ENCODE measurements around the gene ALG3.
A peak's percentile ranks its signal among the peaks of the same experiment; 100 is the strongest.

The ALG3 gene

DNA sequence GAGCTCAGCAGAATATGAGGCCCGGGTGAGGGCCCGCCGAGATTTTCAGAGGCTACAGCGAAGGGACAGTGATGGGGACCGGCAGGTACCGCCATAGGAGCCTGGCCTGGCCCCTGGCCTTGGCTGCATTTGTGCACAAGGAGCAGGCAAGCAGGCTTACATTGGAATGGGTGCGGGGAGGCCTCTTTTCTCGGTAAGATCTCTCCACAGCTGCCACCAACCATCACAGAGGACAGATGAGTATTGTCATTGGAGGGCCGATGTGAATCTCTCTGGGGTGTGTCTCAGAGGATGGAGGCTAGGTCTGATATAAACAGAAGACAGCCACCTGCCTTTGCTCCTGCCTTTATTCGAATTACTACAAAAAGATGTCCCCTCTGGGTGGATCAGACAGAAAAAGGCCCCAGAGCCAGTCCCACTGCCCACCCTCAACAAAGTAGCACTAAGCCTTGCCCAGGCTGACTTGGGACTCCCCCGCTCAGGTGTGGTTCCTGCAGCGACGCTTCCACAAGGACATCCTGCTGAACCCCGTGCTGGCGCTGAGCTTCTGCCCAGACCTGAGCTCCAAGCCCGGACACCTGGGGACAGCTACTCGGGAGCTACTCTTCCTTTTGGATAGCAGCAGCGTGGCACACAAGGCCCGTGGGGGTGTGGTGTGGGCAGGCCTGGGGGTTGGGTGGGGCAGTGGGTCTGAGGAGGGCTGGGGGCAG is 13.9 kb downstream of the ALG3 start:
- no peak for DNase-seq

DNA sequence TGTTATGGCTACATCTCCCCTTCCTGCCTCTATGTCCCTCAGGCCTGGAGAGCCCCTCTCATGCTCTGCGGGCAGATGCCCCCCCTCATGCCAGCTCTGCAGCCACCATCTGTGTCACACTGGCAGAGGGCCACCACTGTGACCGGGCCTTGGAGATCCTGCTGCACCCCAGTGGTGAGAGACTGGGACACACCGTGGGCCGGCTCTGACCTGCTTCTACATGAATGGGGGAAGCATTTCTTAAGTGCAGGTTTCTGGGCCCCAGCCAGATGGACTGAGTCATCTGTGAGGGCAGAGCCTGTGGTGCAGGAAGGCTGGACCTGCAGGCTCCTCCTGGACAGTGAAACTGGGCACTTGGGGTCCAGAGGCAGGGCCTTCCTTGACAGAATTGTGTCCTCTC is 14.5 kb downstream of the ALG3 start:
- DNase-seq = no peak

DNA sequence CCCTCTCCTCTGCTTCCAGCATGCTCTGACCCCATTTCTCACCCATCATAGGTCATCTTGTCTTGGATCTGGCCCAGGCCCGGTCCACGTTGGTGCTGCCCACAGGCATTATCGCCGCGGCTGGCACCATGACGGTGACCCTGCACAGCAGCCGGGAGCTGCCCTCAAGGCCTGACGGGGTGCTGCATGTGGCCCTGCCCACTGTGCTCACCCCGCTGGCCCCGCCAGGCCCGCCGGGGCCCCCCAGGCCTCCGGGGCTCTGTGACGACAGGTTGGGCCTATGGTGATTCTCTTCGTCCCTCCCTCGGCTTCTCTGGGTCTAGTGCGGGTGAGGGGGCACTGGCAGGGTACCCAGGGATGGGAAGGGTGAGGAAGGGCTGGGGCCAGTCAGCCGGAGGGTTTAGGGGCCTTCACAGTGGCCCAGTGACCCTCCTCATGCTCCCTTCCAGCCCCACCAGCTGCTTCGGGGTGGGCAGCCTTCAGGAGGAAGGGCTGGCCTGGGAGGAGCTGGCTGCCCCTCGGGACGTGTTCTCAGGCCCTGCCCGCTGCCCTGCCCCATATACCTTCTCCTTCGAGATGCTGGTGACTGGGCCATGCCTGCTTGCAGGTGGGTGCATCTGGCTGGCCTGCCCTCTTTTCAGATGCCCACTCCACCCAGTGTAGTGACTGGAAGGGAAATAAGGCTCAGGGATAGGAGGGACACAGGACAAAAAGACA is 15.5 kb downstream of the ALG3 start:
- DNase-seq = no peak

DNA sequence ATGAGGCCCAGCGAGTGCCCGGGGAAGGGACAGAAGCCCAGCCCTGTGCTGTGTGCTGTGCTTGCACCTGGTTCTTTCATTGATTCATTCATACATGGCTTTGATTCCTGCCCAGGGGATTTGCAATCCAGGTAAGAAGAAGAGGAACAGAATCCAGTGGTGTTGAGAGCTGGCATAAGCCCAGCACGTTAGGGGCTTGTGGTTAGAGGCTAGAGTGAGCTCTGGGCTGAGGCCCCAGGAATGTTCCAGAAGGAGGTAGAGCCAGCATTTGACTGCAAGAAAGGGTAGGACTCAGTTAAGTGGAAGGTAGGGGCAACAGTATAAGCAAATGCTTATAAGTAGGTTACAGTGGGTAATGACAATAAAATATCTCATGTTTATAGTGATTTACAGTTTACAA is 17.1 kb downstream of the ALG3 start:
- DNase-seq = no peak

DNA sequence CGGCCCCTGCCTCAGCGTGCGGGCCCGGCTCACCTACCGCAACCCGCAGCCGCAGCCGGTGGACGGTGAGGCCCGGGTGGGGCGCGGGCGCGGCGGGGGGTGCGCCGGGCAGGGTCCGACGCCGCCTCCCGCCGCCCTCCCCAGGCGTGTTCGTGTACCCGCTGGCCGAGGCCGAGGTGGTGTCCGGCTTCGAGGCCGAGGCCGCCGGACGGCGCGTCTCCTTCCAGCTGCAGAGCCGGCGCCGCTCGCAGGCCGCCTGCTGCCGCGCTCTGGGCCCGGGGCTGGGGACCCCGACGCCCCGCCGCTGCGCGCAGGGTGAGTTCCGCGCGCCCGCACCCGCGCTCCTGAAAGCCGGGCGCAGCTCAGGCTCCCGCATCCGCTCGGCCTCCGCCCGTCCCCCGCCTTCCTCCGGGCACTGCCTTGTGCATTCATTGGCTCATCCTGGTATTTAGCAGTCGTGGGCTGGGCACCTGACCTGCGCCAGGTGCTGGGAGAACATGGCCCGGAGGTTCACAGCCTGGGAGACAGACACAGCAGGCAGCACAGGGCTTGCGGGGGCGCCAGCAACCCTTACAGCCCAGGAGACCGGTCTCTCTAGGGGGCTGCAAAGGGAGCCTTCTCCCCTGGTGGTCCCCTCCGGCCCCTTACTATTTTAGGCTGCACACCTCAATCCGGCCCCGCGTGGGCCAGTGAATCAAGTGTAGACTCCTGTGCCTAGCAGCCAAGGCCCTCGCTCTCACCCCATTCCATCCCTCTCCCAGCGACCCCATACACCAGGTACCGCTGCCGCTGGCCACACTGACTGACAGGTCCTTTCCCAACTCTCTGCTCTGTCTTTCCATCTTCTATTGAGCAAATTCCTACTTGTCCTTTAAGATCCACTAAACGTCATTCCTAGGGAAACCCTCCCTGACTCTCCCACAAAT is 17.9 kb downstream of the ALG3 start:
- DNase-seq = no peak

DNA sequence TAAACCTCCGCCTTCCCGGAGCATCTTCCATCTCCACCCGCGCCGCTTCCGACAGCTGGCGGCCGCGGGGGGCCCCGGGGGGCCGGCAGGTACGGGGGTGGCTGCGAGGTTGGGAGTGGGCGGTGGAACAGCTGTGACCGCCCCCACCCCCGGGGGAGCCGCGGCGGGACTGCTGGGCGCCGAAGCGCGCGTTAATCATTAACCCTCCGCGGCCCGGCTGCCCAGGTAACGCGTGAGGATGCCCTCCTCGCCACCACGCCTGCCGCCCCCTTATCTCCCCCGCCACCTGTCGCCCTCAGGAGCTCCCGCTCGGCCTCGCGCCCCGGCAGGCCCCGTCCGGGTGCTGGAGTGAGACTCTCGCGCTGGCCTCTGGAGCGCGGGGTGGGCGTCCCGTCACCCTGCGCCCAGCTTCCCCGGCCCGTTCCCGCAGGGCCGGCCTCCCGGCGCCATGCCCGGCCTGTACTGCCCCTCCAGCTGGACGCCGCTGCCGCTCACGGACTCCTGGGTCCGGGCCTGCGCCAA is 18.6 kb downstream of the ALG3 start:
- DNase-seq = peak in 1 of 2 experiments; percentile 26

DNA sequence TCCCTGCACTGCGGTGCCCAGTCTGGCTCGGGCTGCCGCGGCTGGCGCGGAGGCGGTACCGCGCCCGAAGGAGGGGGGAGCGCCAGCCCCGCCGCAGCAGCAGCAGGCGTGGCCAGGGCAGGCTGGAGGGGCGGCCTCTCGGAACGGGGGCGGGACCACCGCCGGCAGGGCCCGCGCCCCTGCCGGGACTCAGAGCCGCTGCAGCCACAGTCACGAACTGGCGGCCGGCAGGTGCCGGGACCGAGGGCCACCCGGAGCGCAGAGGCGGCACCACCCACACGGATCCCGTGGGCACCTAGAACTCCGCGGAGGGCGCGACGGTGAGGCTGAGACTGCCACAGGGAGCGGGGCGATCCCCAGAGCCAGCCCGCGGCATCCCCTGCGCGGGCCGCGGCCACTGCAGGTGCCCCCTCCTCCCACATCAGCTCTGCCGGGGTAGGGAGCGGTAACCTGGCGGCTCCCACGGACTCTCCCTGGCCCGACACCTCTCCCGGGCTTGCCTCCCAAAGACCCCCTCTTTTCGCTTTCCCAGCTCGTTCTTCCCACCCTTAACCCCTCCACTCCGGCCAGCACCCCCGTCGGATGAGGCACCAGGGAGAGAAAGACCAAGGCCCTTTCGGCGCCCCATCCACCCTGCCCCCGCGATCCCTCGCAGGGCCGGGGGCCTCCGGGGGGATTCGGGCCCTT is 19.2 kb downstream of the ALG3 start, which contains the start of gene VWA5B2:
VWA5B2 (plus strand) TSS at position 192 of the 687 bp plus-strand sequence. CDS start 944 bp downstream, outside the sequence.
- DNase-seq = peak; percentile 64 to 67

DNA sequence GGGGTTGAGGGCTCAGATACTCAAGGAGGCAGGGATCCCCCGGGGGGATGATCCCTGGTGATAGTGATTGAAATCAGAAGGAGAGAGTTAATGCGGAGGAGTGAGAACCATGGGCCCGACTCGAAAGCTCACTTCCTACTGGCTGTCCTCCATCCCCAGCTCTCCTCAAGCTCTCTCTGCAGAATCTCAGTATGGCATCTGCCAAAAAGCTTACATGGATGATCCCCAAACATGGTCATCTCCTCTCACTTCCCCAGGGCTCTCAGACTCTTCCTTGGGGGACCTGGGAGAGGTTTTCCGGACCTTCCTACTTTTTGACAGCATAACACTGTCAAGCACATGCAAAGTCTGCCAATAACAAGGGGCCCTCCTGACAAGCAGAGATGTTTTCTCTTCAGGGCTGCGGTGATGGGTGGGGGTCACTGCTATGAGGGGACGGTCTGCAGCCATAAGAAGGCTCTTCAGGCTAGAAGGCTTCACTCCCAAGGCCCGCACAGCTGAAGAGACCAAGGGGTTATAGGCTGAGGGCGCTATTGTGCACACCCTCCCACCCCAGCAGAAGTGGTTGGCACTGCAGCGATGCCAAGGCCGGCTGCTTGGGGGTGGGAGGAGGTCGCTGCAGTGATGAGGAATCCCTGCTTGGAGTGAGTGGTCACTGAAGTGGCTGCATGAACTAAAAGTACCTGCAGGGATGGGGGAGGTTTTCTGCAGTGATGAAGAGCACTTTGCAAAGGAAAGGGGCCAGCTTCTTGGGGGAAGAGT is 20.2 kb downstream of the ALG3 start:
- DNase-seq = no peak

DNA sequence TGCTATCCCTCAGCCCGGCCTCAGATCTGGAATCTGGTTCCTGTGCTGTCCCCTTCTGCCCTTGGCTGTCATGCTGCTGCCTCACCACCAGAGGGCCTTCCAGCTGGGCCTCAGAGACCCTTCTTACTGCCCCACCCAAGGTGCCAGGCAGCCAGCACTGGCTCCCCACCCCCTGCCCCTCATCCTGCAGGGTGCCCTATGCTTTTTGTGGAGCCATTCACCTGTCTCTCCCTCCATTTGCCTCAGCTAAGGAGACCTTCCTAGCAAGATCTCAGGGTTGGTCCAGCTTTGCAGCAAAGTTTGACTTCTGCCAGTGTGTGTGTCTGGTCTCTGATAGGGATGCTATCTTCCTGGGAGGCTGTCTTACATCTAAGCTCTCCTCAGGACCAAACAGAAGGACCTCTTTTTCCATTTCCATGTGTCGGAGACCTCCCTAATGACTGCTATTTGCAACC is 21.3 kb downstream of the ALG3 start:
- peak; percentile 44 to 48 for DNase-seq

DNA sequence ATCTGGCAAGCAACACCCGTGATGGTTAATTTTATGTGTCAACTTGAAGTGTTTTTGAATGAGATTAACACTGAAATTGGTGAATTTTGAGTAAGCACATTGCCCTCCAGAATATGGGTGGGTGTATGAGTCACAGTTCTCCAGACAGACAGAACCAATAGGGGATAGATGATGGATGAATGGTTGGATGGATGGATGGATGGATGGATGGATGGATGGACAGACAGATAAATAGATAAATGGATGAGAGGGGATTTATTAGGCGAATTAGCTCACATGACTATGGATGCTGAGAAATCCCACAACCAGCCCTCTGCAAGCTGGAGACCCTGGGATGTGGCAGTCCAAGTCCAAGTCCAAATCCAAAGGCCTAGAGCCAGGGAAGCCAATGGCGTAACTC is 24.8 kb downstream of the ALG3 start:
- DNase-seq = no peak

DNA sequence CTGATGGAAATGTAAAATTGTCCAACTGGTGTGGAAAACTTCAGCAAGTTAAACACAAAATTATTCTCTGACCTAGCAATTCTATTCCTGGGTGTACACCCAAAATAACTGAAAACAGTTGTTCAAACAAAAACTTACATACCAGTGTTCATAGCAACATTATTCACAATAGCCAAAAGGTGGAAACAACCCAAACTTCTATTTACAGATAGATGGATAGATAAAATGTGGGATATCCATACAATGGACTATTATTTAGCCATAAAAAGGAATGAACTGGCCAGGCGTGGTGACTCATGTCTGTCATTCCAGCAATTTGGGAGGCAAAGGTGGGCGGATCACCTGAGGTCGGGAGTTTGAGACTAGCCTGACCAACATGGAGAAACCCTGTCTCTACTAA is 26.2 kb downstream of the ALG3 start:
- DNase-seq = no peak

DNA sequence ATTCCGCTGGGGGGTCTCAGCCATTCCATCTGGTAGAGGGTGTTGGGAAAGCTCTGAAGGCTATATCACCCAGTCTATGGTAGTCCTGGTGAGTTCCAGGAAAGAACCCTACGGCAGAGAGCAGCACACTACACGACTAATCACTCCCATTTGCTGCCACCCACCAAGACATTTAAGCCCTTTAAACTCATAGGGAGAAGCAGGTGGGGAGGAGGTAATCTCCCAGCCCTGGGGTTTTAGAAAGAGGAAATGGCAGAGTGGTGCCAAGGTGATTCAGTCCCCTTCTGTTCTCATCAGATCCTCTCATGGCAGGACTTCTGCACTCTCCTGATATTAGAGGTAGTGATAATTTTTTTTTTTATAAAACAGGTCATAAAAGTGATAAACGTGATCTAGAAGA is 29.9 kb downstream of the ALG3 start:
- no peak for DNase-seq

DNA sequence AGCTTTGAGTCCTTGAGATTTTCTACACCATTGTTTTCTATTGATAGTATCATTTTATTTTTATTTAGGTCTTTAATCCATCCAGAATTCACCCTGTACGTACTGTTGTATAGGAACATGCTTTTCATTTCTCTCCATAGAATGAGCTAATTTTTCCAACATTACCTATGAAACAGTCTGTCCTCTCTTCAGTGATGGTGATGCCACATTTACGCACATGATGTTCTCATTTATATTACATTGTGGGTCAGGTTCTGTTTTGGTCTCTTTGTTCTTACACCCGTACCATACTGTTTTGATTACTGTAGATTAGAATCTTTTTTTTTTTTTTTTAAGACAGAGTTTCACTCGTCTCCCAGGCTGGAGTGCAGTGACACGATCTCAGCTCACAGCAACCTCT is 37.0 kb downstream of the ALG3 start:
- no peak for DNase-seq

DNA sequence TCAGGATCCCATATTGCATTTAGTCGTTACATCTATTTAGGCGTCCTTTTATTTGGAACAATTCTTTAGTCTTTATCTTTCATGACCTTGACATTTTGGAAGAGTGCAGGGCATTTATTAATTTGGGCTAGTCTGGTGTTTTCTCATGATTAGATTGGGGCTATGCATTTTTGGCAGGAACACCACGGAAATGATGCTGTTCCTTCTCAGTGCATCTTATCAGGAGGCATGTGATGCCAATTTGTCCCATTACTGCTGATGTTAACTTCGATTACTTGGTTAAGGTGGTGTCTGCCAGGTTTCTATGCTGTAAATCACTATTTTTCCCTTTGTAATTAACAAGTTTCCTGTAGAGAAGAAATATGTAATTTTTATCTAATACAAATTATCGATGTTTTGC is 37.5 kb downstream of the ALG3 start:
- no peak for DNase-seq

DNA sequence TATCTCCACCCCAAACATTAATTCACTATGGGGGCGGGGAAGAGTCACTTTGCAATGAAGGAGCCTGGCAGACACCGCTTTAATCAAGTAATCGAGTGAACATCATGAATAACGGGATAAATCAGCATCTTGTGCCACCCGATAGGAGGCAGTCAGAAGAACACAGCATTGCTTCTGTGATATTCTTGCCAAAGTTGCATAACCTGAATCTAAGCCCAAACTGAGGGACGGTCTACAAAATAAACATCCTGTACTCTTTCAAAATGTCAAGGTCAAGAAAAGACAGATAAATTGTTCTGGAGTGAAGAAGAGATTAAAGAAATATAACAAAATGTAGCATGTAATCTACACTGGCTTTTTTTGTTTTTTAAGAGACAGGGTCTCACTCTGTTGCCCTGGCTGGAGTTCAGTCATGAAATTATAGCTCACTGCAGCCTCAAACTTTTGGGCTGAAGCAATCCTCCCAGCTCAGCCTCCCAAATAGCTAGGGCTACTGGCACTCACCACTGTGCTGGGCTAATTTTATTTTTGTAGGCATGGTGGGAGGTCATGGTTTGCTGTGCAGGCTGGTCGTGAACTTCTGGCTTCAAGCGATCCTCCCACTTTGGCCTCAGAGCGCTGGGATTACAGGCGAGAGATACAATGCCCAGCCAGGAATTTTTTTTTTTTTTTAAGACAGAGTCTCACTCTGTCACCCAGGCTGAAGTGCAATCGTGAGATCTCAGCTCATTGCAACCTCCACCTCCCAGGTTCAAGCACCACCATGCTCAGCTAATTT is 39.4 kb downstream of the ALG3 start:
- no peak for DNase-seq

DNA sequence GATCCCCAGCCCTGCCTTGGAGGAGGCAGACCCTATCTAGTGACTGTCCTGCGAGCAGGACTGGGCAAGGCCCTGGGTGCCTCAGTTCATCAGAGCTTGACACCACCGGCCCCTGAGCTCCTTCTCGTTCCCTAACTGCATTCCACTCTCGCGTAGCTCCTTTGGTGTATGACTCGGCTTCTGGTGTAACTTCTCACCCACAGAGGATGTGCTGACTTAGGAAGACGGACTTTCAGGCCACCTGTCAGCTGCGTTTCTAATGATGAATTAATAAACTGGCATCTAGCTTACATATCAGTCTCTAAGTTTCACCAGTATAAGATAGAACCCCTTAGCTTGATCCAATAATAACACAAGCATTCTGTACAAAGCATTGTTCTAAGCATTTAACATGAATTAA is 45.2 kb downstream of the ALG3 start:
- DNase-seq = no peak

DNA sequence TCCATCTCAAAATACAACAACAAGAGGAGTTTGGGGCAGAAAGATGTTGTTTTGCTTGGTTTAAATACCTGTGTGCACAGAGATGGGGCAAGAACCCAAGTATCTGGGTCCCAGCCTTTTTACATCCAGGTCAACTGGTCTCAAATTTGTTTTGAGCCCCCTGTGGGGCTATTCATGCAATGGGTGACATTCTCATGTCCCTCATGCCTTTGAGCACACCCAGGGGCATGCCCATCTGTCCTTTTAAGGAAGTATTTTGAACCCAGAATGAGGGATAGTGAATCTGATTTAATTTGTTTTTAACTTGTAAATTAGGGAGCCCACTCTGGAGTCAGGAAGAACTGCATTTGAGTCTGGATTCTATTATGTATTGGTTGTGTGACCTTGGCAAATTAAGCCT is 47.9 kb downstream of the ALG3 start:
- no peak for DNase-seq

DNA sequence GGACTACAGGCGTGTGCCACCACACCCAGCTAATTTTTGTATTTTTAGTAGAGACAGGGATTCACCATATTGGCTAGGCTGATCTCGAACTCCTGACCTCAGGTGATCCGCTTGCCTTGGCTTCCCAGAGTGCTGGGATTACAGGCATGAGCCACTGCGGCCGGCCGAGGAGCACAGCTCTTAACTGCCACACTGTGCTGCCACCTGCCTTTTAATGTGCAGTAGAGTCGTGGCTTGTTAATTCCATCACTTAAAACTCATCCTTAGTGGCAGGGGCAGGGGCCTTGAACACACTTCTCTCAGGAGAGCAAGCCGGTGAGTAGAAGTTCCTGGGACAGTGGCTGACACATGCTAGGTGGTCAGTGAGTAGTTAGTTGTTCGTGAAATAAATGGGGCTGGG is 50.3 kb downstream of the ALG3 start:
- DNase-seq = no peak

DNA sequence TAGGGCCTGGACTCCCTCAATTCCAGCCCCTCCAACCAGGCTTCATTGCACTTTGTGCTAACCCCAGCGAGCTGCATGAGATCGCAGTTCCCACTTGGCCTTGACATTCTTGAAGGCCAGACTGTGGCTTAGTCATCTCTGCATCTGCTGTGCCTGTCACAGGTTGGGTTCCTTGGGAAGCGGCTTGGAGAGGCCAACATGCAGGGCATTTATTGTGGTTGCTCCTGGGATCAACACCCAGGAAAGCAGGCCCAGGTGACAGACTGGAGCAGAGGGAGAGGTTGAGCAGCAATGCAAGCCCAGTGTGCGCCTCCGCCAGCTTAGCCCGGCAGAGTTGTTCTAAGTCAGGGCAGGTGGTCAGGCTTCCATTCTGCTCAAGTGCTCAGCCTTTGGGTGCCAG is 52.2 kb downstream of the ALG3 start:
- no peak for DNase-seq

DNA sequence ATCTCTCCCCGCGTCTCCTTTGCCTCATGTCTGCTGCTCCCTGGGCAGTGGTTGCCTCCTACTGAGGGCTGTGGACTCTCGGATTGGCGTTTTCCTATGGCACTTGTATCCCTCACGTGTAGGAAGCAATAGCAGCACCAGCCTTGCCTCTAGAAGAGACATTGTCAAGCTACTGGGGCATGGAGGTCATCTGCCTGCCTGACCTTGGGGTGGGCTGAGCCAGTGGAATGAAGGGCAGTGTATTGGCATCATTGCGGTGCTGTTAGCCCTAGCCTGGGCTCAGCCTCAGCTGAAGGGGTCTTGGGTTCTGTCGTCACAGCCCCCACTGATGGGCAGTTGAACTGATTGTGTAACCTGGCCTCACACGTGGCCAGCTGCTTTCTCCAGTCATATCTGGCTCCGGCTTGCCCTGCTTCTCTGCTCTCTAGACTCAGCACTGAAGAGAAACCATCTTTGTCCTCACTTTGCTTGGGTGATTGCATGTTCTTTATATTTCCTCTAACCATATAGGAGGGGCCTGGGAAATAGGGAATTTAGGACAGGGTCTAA is 54.7 kb downstream of the ALG3 start:
- DNase-seq = no peak

DNA sequence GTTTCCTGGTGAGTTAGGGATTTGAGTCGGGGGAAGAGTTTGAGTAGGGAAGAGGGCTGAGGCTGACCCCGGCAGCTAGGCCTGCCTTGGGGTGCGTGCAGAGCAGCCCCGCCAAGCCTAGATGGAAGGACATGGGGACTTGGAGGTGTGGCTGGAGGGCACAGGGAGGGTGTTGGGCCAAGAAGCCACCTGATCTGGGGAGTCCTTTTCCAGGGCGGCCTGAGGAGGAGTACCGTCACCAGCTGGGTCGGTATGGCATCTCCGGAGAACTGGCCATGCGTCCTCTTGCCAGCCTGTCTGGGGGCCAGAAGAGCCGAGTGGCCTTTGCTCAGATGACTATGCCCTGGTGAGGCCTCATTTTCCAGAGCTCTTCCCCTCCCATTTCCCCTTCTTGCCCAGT is 55.9 kb downstream of the ALG3 start:
- DNase-seq = no peak

Measured in stimulated activated CD4-positive, alpha-beta T cell treated with anti-CD3 and anti-CD28 coated beads, Interleukin-4, amount 100 ng/mL, for 4 hours (primary cell).